SW 1271 (cell line): ENCODE data around the gene ARHGDIB.

Experiments used
- DNase-seq, 2 experiments: peaks; one replicate each; lab custom pipeline; 2025; lab: John Stamatoyannopoulos, UW

ARHGDIB gene

GRCh38 chr12:14961466-14962152 is at the start of gene ARHGDIB:
ARHGDIB (minus strand) TSS chr12:14961601; CDS start chr12:14950712, 10,889 bp downstream.
- DNase-seq = no peak

GRCh38 chr12:15011162-15011561 is 49.8 kb upstream of the ARHGDIB start:
- DNase-seq = peak in 1 of 2 experiments; percentile 20

DNA sequence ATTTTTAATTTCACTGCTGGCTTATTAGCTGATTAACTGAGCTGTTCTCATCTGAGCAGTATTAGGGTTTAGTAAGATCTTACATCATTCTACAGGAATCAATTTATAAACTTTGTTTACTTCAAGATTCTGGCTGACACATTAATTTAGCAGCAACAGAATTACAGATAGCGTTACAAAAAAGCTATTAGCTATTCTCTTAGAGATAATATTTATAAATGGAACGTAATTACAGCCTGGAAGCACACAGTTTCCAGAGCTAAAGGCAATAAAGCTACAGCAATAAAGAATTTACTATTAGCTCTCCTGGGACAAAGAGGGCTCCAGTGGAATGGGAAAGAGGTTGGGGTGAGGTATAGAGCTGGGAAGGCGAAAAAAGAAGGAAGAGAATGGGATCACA is 46.1 kb upstream of the ARHGDIB start:
- no peak for DNase-seq

- no peak for DNase-seq
Observed at GRCh38 chr12:15005064-15005463, 43.7 kb upstream of the ARHGDIB start.

DNA sequence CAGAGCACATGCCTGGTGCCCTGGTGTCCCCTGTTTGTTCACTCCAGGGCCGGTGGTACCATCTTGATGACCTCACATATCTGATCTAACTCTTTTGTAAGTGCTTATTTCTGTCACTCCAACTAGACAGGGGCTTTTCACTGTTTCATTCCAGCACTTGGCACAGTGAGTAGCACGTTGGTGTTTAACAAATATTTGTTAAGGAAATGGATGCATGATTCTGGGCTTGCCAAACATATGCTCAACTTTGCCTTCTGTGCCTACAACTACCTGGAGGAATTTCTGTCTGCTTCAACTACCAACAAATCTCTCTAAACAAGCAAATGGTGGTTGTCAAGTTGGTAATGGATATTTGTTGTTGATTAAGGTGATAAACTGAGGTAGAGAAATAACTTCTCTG is 43.0 kb upstream of the ARHGDIB start:
- no peak for DNase-seq

DNA sequence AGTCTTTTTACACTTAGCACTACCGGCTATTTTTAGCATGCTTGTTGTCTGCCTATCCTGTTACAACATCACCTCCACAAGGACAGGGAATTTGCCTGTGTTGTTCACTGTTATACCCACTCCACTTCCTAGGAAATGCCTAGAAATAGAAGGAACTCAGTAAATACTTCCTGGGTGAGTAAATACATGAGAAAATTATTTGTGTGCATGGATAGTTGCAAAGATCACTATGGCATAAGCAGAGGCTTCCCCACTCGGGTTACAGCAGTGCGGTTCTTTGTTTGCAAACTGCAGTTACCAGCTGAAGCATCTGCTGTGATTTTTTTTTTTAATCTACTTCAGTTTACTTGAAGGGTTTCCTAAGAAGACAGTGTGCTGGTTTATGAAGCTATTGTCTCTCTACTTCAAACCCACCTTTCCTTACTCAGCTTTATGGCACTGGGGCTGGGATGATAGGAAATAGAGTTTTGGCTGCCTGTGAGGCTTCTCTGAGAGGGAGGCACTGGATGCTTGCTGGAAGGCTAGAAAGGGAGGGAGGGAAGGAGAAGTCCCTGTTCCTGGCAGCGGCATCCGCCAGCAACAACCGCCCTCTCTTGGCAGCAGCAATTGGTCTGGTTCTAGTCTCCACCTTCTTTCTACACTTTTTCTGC is 40.5 kb upstream of the ARHGDIB start:
- no peak for DNase-seq

DNA sequence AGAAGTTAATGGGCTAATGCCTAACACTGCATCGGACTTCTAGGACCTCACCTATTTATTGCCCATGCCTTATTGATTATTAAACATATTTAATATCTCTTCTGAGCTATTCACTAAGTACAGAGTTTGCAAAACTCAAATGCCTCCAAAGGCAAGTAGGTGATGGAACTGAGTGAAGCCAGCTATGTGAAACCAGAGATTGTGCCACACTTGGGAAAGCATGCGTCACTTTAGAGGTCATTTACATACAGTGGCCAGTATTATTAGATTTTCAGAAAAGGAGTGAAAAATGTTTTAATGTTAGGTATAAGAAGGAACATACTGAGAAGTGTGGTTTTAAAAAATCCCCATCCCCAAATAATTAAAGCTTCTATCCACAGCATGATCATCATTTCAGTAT is 39.2 kb upstream of the ARHGDIB start:
- DNase-seq = no peak

GRCh38 chr12:14999695-15000365 is 38.4 kb upstream of the ARHGDIB start:
- DNase-seq = no peak

DNA sequence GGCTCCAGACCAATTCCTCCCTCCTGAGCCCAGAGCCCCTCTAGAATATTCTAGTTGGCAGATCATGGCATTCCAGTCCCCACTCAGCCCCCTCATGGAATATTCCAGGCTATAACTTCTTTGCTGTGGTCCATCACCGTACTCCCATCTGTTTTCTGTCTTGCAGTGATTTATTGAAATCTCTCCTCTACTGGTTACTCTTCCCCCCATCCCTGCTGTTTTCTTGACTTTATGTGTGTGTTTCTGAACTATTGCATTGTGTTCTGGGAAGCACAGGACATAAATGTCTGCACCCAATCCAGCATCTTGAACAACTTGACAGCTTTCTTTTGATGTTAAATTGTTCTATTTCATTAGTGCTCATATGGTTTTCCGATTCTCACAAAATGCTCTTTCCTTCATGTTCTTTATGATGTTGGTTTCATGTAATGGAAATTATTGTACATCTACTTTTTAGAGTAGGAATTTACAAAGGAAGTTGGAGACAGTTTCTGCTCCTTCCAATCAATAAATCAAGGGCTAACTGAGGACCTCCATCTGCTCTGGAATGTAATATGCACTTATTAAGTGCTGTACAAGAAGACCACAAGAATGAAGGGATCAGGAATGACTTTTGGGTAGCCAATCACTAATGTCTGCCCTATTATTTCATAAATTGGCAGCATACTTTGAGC is 37.8 kb upstream of the ARHGDIB start:
- no peak for DNase-seq

- no peak for DNase-seq
Observed at GRCh38 chr12:14997998-14998397, 36.6 kb upstream of the ARHGDIB start.

GRCh38 chr12:14995583-14996425 is 34.4 kb upstream of the ARHGDIB start:
- peak; percentile 20 to 75 for DNase-seq

DNA sequence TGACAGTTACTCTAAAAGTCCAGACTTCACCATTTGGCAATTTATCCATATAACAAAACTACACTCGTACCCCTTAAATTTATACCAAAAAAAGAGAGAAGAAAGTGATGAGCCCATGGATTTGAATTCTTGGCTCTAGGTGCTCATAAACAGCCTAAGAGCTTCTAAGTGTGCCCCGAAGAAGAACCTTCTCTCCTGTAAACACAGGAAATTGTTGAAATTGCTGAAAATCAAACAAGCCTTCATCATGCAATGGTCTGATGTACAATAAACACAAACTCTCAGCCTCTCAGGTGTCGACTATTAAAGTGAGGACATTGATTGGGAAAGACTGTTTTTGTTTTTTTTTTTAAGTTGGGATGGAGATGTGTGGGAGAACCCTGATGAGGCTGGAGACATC is 33.2 kb upstream of the ARHGDIB start:
- no peak for DNase-seq

- DNase-seq = no peak
Observed at GRCh38 chr12:14993537-14994266, 32.3 kb upstream of the ARHGDIB start.

DNA sequence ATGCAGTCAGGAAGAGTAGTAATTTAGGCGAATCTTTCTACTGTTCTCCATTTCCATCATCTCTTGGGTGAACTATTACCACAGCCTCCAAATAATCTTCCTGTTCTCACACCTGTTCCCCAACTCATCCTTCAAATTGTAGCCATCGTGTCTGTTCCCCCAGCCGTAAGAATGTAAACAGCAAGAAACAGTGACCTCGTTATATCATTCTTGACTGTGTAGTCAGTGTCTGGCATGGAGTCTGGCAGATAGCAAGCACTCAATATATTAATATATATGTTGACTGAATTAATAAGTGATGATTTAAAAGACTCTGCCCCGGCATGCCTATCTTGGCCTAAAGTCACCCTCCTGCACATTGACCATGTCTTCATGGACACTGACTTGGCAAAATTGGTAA is 31.7 kb upstream of the ARHGDIB start:
- DNase-seq = no peak

GRCh38 chr12:14992673-14993072 is 31.3 kb upstream of the ARHGDIB start:
- no peak for DNase-seq

DNA sequence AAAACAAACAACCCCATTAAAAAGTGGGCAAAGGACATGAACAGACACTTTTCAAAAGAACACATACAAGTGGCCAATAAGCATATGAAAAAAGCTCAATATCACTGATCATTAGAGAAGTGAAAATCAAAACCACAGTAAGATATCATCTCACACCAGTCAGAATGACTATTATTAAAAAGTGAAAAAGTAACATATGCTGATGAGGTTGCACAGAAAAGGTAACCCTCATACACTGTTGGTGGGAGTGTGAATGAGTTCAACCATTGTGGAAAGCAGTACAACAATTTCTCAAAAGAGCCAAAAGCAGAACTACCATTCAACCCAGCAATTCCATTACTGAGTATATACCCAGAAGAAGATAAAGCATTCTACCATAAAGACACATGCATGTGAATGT is 29.7 kb upstream of the ARHGDIB start:
- no peak for DNase-seq

DNA sequence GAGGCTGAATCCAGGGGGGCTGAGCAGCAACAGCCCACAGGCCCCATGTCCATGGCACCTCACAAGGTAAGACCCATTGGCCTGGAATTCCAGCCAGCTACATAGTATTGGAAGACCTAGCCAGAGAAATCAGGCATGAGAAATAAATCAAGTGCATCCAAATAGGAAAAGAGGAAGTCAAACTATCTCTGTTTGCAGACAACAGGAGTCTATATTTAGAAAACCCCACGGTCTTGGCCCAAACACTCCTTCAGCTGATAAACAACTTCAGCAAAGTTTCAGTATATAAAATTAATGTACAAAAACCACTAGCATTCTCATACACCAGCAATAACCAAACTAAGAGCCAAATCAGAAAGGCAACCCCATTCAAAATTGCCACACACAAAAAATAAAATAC is 28.4 kb upstream of the ARHGDIB start:
- no peak for DNase-seq

DNA sequence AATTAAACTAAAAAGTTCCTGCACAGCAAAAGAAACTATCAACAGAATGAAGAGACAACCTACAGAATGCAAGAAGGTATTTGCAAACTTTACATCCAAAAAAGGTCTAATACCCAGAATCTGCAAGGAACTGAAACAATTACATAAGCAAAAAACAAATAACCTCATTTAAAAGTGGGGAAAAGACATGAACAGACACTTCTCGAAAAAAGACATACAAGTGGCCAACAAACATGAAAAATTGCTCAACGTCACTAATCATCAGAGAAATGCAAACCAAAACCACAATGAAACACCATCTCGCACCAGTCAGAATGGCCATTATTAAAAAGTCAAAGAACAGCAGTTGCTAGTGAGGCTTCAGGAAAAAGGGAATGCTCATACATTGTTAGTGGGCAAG is 26.6 kb upstream of the ARHGDIB start:
- DNase-seq = no peak

GRCh38 chr12:14986449-14986848 is 25.0 kb upstream of the ARHGDIB start:
- no peak for DNase-seq

GRCh38 chr12:14984766-14985285 is 23.4 kb upstream of the ARHGDIB start:
- no peak for DNase-seq

DNA sequence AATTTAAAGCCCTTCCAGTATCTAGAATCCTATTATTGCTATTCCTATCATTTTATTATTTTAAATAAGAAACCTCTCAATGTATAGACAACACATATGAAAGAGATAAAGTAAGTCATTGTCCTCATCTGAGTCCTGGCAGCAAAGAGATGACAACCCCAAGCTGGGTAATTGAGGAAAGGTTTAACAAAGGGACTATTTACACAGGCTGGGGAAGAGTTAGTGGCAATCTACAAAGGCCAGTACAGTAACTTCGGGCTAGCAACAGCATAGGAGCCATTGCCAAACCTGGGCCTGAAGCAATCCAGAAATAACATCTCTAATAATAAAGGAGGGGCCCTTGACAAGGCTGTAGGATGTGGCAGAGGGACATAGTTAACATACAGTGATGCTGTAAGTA is 22.6 kb upstream of the ARHGDIB start:
- DNase-seq = no peak
